Chondrocyte (in vitro differentiated cells): ENCODE results near the gene METTL8. TPM values are rescaled to one million over a fixed set of nuclear protein-coding genes. Genes with fewer than 3 reads are reported as not detected.

ENCODE experiments used
- DNase-seq: peaks from one replicate; pipeline ENCODE4 v3.0.0; 2021; ENCODE audit warnings: mixed read lengths, low spot score
- H3K27ac Mint-ChIP-seq: one replicate; pipeline ENCODE4 v1.8.0; 2021; ENCODE audit warnings: mild to moderate bottlenecking, moderate library complexity, mixed read lengths; ENCODE audit not compliant: unreplicated experiment
- H3K27me3 Mint-ChIP-seq: 2 replicates; pipeline ENCODE4 v1.8.0; 2021; ENCODE audit warnings: low read depth, mixed read lengths
- H3K36me3 Mint-ChIP-seq: 2 replicates; pipeline ENCODE4 v1.8.0; 2021; ENCODE audit warnings: low read depth, mixed read lengths
- H3K4me1 Mint-ChIP-seq: 2 replicates; pipeline ENCODE4 v1.8.0; 2021; ENCODE audit warnings: low read depth, mild to moderate bottlenecking, mixed read lengths
- H3K4me3 Mint-ChIP-seq: one replicate; pipeline ENCODE4 v1.8.0; 2021; ENCODE audit warnings: mild to moderate bottlenecking, moderate library complexity, mixed read lengths; ENCODE audit not compliant: unreplicated experiment
- H3K9me3 Mint-ChIP-seq: 2 replicates; pipeline ENCODE4 v1.8.0; 2021; ENCODE audit warnings: low read depth, mixed read lengths
- CTCF ChIP-seq: fragments of 200-600 bp; sonication (generic); IDR thresholded peaks from 2 replicates; pipeline ENCODE4 v1.5.0; 2021; ENCODE audit warnings: antibody characterized with exemption, mild to moderate bottlenecking, moderate library complexity
- total RNA-seq: library from RNA; stranded (reverse); gene quantifications from 3 replicates; pipeline ENCODE4 v1.2.1, GENCODE V29; 2021

Gene METTL8
- total RNA-seq, 1 donor from 2014 or later, result 24.0 TPM

DNA sequence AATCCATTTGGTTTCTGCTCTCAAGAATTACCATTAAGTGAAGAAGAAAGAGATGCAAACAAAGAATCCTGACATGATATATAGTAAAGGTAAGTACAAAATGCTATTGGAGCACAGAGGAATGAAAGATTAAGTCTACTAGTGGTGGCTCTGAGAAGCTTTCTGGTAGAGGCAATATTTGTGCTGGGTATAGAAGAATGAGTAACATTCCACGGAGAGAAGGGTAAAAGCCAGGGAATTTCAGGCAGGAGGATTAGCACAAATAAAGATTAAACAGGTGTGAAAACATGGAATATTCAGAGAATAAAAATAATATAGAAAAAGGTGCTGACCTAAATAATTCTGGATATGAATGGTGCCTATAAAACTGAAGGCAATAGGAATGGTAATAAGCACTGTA lies 31.8 kb downstream of the METTL8 start:
- TF ChIP-seq CTCF, result no peak
- no peak overlapping the region for H3K4me3 Mint-ChIP-seq
- H3K9me3 Mint-ChIP-seq, result peaks cover 14% of the 10 kb centered on the region
- H3K4me1 Mint-ChIP-seq, result peaks cover 22% of the 10 kb centered on the region
- H3K27me3 Mint-ChIP-seq, result no peaks in the 10 kb centered on the region
- peaks cover 3% of the 10 kb centered on the region for H3K36me3 Mint-ChIP-seq
- DNase-seq, result no peak
- H3K27ac Mint-ChIP-seq, result no peak overlapping the region

DNA sequence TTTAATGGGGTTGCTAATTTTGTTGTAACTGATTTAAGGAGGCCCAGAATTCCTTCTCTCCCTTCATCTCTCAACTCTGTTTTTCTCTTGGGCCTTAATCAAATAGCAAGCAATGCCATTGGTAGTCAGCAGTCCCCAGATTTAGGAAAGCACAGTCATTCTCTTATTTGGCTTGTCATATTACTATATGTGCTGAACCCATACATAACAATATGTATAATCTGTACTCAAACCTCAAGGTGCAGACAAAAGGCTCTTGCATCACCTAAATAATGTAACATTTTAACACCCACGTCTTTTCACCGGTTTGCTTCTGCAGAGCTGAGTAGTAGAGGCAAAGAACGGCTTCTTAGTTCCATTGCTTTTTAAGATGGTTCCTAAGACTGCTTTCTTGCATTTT lies 33.4 kb downstream of the METTL8 start:
- Mint-ChIP-seq H3K27me3 (no peaks in the 10 kb centered on the region), H3K9me3 (peaks cover 14% of the 10 kb centered on the region), H3K27ac (no peak overlapping the region), H3K36me3 (peaks cover 3% of the 10 kb centered on the region), H3K4me3 (no peak overlapping the region), H3K4me1 (peaks cover 26% of the 10 kb centered on the region)
- no peak for TF ChIP-seq CTCF
- DNase-seq, result no peak

- Mint-ChIP-seq H3K4me1 (peaks cover 20% of the 10 kb centered on the region), H3K4me3 (no peak overlapping the region), H3K9me3 (peaks cover 14% of the 10 kb centered on the region), H3K27ac (no peak overlapping the region), H3K36me3 (peaks cover 3% of the 10 kb centered on the region), H3K27me3 (no peaks in the 10 kb centered on the region)
- TF ChIP-seq CTCF, result no peak
- no peak for DNase-seq
These were observed 34.5 kb downstream of the METTL8 start for GRCh38 chr2:171399292-171399691.

GRCh38 chr2:171394164-171394740 lies 39.5 kb downstream of the METTL8 start:
- Mint-ChIP-seq H3K36me3 (no peaks in the 10 kb centered on the region), H3K27me3 (no peaks in the 10 kb centered on the region), H3K27ac (no peak overlapping the region), H3K9me3 (peaks cover 8% of the 10 kb centered on the region), H3K4me3 (no peak overlapping the region), H3K4me1 (peaks cover 26% of the 10 kb centered on the region)
- DNase-seq, result no peak
- no peak for TF ChIP-seq CTCF

GRCh38 chr2:171393487-171393886 lies 40.3 kb downstream of the METTL8 start:
- peaks cover 8% of the 10 kb centered on the region for H3K9me3 Mint-ChIP-seq
- no peak overlapping the region for H3K27ac Mint-ChIP-seq
- H3K4me3 Mint-ChIP-seq, result no peak overlapping the region
- H3K4me1 Mint-ChIP-seq, result peaks cover 26% of the 10 kb centered on the region
- TF ChIP-seq CTCF, result no peak
- H3K27me3 Mint-ChIP-seq, result no peaks in the 10 kb centered on the region
- no peaks in the 10 kb centered on the region for H3K36me3 Mint-ChIP-seq
- no peak for DNase-seq
